ENCODE results near the gene CADPS. TPM values are rescaled to one million over a fixed set of nuclear protein-coding genes. Genes with fewer than 3 reads are reported as not detected.

Gene CADPS
- total and polyA plus RNA-seq, 2 of the 4 experiments (the other 2 are of a cell fraction): not detected

DNA sequence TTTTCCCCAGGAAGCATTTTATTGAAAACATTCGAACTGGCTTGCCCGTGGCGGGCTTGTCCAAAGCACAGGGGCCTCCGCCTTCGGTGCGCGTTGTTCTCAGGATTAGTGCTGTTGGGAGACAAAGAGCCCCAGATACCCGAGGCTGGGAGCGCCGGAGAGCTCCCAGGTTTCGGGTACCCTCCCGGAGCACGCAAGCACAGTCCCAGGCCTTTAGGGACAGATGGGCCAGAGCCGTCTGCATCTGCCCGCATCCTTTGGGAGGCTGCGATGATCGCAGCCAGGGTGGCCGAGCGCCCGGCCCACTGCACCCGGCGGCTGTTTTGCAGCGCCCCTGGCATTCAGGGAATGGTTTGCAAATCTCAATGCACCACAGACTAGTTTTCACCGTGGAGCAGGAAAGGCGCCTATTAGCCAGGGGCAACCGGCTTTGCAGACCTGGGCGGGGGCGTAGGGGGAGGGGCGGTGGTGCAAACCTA, 496.9 kb downstream of the CADPS start:
- H3K56ac ChIP-seq (ENCODE audit: extremely low read depth, insufficient read depth, low read length): no peak overlapping the region
- no peak overlapping the region for H2BK120ac ChIP-seq (ENCODE audit: low read depth, low read length)
- H3K9ac ChIP-seq (ENCODE audit: low read depth, low read length): no peak overlapping the region
- peaks cover 77% of the 10 kb centered on the region for H3K27me3 ChIP-seq (ENCODE audit: control insufficient read depth, insufficient read depth, low read length)
- DNase-seq (no peak), ATAC-seq (ENCODE audit: low read depth) (no peak)
- intact Hi-C loops (cut with micrococcal nuclease): no loop called here
- H3K14ac ChIP-seq (replicated peaks; ENCODE audit: low read depth, low read length): no peak overlapping the region
- dilution Hi-C loops (cut with HindIII; ENCODE audit: low sequenced_read_pairs, unreplicated experiment): no loop called here
- H3K23ac ChIP-seq (ENCODE audit: low read depth, low read length): no peak overlapping the region
- H3K4me3 ChIP-seq (ENCODE audit: insufficient read depth, low read depth, low read length): no peak overlapping the region
- H4K8ac ChIP-seq (ENCODE audit: low read depth in 2 of 2, low read length in 2 of 2): no peak overlapping the region
- H2BK5ac ChIP-seq (ENCODE audit: low read depth, low read length, poor library complexity, severe bottlenecking): no peak overlapping the region
- 3% methylated on average over 15 of the region's 29 CpGs; no CpG with 5 or more reads in 1 of the 2 experiments for WGBS, 2 experiments (ENCODE audit: extremely low coverage in 2 of 2, insufficient read length in 1 of 2)
- H3K36me3 ChIP-seq (ENCODE audit: control insufficient read depth, insufficient read depth, low read length): no peaks in the 10 kb centered on the region
- H3K9me3 ChIP-seq (ENCODE audit: control insufficient read depth, insufficient read depth, low read length): peaks cover 6% of the 10 kb centered on the region
- no peaks in the 10 kb centered on the region for H3K9me1 ChIP-seq (ENCODE audit: insufficient read depth, low read length)
- no peaks in the 10 kb centered on the region for H3K4me1 ChIP-seq (ENCODE audit: control insufficient read depth, insufficient read depth, low read length)
- no peak overlapping the region for H2BK15ac ChIP-seq (ENCODE audit: low read depth, low read length)
- H3K18ac ChIP-seq (ENCODE audit: low read depth, low read length): no peak overlapping the region
- in situ Hi-C loops (cut with MboI; ENCODE audit: low sequenced_read_pairs): no loop called here
- no peak overlapping the region for H2BK20ac ChIP-seq (ENCODE audit: low read depth, low read length)
- no peaks in the 10 kb centered on the region for H3K79me1 ChIP-seq (ENCODE audit: low read depth in 1 of 2, low read length in 2 of 2)
- H2AK9ac ChIP-seq (replicated peaks; ENCODE audit: low read depth, low read length, poor library complexity): no peak overlapping the region
- TF ChIP-seq MXI1 (IDR thresholded peaks at IDR 0.05; ENCODE audit: borderline replicate concordance, low read depth, low read length) (no peak), RFX5 (IDR thresholded peaks at IDR 0.05; ENCODE audit: low read depth, low read length) (no peak), CEBPB (IDR thresholded peaks at IDR 0.05; ENCODE audit: low read depth, low read length) (no peak), RCOR1 (IDR thresholded peaks at IDR 0.05; ENCODE audit: insufficient replicate concordance, low read length) (no peak), SMC3 (IDR thresholded peaks at IDR 0.05; ENCODE audit: low read depth, low read length) (no peak), MAFK (IDR thresholded peaks at IDR 0.05; ENCODE audit: low read depth, low read length) (no peak), BHLHE40 (IDR thresholded peaks at IDR 0.05; ENCODE audit: low read depth, low read length) (no peak), CHD1 (IDR thresholded peaks at IDR 0.05; ENCODE audit: low read depth, low read length) (no peak), FOS (IDR thresholded peaks at IDR 0.05; ENCODE audit: low read depth, low read length) (no peak), RAD21 (IDR thresholded peaks at IDR 0.05; ENCODE audit: low read length) (no peak), POLR2A (IDR thresholded peaks at IDR 0.05; ENCODE audit: low read depth, low read length) (no peak), MAZ (IDR thresholded peaks at IDR 0.05; ENCODE audit: borderline replicate concordance, low read depth, low read length) (no peak), NFE2L2 (IDR thresholded peaks at IDR 0.05; ENCODE audit: low read depth, low read length) (no peak), USF2 (IDR thresholded peaks at IDR 0.05; ENCODE audit: low read depth, low read length) (no peak)
- TF ChIP-seq, protein P1, sequence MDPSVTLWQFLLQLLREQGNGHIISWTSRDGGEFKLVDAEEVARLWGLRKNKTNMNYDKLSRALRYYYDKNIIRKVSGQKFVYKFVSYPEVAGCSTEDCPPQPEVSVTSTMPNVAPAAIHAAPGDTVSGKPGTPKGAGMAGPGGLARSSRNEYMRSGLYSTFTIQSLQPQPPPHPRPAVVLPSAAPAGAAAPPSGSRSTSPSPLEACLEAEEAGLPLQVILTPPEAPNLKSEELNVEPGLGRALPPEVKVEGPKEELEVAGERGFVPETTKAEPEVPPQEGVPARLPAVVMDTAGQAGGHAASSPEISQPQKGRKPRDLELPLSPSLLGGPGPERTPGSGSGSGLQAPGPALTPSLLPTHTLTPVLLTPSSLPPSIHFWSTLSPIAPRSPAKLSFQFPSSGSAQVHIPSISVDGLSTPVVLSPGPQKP (IDR thresholded peaks at IDR 0.05; ENCODE audit: borderline replicate concordance, low read depth, low read length): no peak
- TF ChIP-seq, protein P2, sequence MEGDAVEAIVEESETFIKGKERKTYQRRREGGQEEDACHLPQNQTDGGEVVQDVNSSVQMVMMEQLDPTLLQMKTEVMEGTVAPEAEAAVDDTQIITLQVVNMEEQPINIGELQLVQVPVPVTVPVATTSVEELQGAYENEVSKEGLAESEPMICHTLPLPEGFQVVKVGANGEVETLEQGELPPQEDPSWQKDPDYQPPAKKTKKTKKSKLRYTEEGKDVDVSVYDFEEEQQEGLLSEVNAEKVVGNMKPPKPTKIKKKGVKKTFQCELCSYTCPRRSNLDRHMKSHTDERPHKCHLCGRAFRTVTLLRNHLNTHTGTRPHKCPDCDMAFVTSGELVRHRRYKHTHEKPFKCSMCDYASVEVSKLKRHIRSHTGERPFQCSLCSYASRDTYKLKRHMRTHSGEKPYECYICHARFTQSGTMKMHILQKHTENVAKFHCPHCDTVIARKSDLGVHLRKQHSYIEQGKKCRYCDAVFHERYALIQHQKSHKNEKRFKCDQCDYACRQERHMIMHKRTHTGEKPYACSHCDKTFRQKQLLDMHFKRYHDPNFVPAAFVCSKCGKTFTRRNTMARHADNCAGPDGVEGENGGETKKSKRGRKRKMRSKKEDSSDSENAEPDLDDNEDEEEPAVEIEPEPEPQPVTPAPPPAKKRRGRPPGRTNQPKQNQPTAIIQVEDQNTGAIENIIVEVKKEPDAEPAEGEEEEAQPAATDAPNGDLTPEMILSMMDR (conservative IDR thresholded peaks at IDR 0.05; ENCODE audit: low read depth, low read length): no peak
- ChIA-PET POLR2A (ENCODE audit: unreplicated experiment) (no interaction called here), CTCF (no interaction called here)
- no peak overlapping the region for H3K27ac ChIP-seq (ENCODE audit: insufficient read depth, low read length)
- H2AK5ac ChIP-seq (ENCODE audit: low read depth, low read length): no peak overlapping the region
- H4K20me1 ChIP-seq (ENCODE audit: insufficient read depth, low read length): no peaks in the 10 kb centered on the region
- H3K4ac ChIP-seq (ENCODE audit: low read depth, low read length): no peak overlapping the region
- BruUV-seq (replicated peaks): no TSS peak
- H4K91ac ChIP-seq (ENCODE audit: insufficient read depth, low read depth, low read length): no peak overlapping the region
- H3K4me2 ChIP-seq (ENCODE audit: low read depth, low read length): no peak overlapping the region
- no peak overlapping the region for H4K5ac ChIP-seq (ENCODE audit: low read depth, low read length)
- no peak overlapping the region for H2AFZ ChIP-seq (replicated peaks; ENCODE audit: low read length, poor library complexity)
